HepG2 (cell line): ENCODE data around the gene THADA. TPM values are rescaled to one million over a fixed set of nuclear protein-coding genes. Genes with fewer than 3 reads are reported as not detected.

Source experiments
- BRD4 ChIP-seq: sonication (generic); formaldehyde crosslinking; IDR thresholded peaks from 2 replicates; pipeline ENCODE4 v1.4.0; 2020; ENCODE audit warnings: missing genetic modification reagents
- CBX5 ChIP-seq: sonication (generic); formaldehyde crosslinking; IDR thresholded peaks from 2 replicates; pipeline ENCODE4 v1.4.0; 2020; ENCODE audit warnings: missing genetic modification reagents, borderline replicate concordance
- FOXM1 ChIP-seq: sonication (generic); formaldehyde crosslinking; IDR thresholded peaks from 2 replicates; pipeline ENCODE4 v1.5.0; 2020; ENCODE audit warnings: missing genetic modification reagents
- HNF4G ChIP-seq, 2 experiments: sonication (generic) in 1 of 2; formaldehyde crosslinking in 1 of 2; IDR thresholded peaks; 2 replicates each; pipeline versions ENCODE4 v1.4.0 to v1.6.1; 2011 to 2020; ENCODE audit warnings: borderline replicate concordance in 2 of 2, low read depth in 2 of 2, mild to moderate bottlenecking in 2 of 2, low read length in 1 of 2, missing genetic modification reagents in 1 of 2, moderate library complexity in 1 of 2
- IKZF1 ChIP-seq: fragments of 450-650 bp; IDR thresholded peaks from 2 replicates; pipeline ENCODE4 v1.7.1; 2016
- KMT2A ChIP-seq: sonication (generic); formaldehyde crosslinking; IDR thresholded peaks from 2 replicates; pipeline ENCODE4 v1.4.0; 2020; ENCODE audit warnings: missing genetic modification reagents
- NR1H2 ChIP-seq: sonication (generic); formaldehyde crosslinking; IDR thresholded peaks from 2 replicates; pipeline ENCODE4 v1.8.1; 2022; ENCODE audit warnings: low read depth, missing genetic modification reagents, borderline replicate concordance
- NR2F2 ChIP-seq: IDR thresholded peaks from 2 replicates; pipeline ENCODE4 v1.6.1; 2012; ENCODE audit warnings: low read depth, inconsistent platforms, borderline replicate concordance
- PREB ChIP-seq: sonication (generic); formaldehyde crosslinking; IDR thresholded peaks from 2 replicates; pipeline ENCODE4 v1.4.0; 2020; ENCODE audit warnings: missing genetic modification reagents
- SOX5 ChIP-seq: IDR thresholded peaks from 2 replicates; pipeline ENCODE4 v1.6.1; 2016; ENCODE audit warnings: borderline replicate concordance
- SRSF9 ChIP-seq: fragments of 200-400 bp; formaldehyde crosslinking; IDR thresholded peaks from 2 replicates; pipeline ENCODE4 v1.6.1; 2018; ENCODE audit warnings: borderline replicate concordance, mild to moderate bottlenecking, low read depth, low read length; ENCODE audit not compliant: insufficient read depth, poor library complexity, severe bottlenecking
- TEAD2 ChIP-seq: sonication (generic); formaldehyde crosslinking; IDR thresholded peaks from 2 replicates; pipeline ENCODE4 v1.9.0; 2021; ENCODE audit warnings: missing genetic modification reagents
- ZBTB46 ChIP-seq: sonication (generic); formaldehyde crosslinking; IDR thresholded peaks from 2 replicates; pipeline ENCODE4 v1.4.0; 2020; ENCODE audit warnings: mild to moderate bottlenecking, missing genetic modification reagents, borderline replicate concordance
- ZFP90 ChIP-seq: sonication (generic); formaldehyde crosslinking; IDR thresholded peaks from 2 replicates; pipeline ENCODE4 v1.8.0; 2022; ENCODE audit warnings: missing genetic modification reagents, mild to moderate bottlenecking, inconsistent platforms, borderline replicate concordance
- ZNF224 ChIP-seq: sonication (generic); formaldehyde crosslinking; IDR thresholded peaks from 2 replicates; pipeline ENCODE4 v1.5.0; 2020; ENCODE audit warnings: mild to moderate bottlenecking, missing genetic modification reagents
- ZNF281 ChIP-seq: sonication (generic); formaldehyde crosslinking; IDR thresholded peaks from 2 replicates; pipeline ENCODE4 v1.4.0; 2020; ENCODE audit warnings: missing genetic modification reagents, borderline replicate concordance
- ZNF331 ChIP-seq: sonication (generic); formaldehyde crosslinking; IDR thresholded peaks from 2 replicates; pipeline ENCODE4 v1.4.0; 2020; ENCODE audit warnings: missing genetic modification reagents
- ZNF34 ChIP-seq: sonication (generic); formaldehyde crosslinking; IDR thresholded peaks from 2 replicates; pipeline ENCODE4 v1.4.0; 2020; ENCODE audit warnings: mild to moderate bottlenecking, missing genetic modification reagents, borderline replicate concordance
- ZNF546 ChIP-seq: sonication (generic); formaldehyde crosslinking; conservative IDR thresholded peaks from 2 replicates; pipeline ENCODE4 v1.8.1; 2023; ENCODE audit warnings: mild to moderate bottlenecking, missing genetic modification reagents
- ZNF570 ChIP-seq: sonication (generic); formaldehyde crosslinking; IDR thresholded peaks from 2 replicates; pipeline ENCODE4 v1.4.0; 2020; ENCODE audit warnings: mild to moderate bottlenecking, missing genetic modification reagents, borderline replicate concordance
- ZNF788 ChIP-seq: sonication (generic); formaldehyde crosslinking; IDR thresholded peaks from 2 replicates; pipeline ENCODE4 v1.5.0; 2020; ENCODE audit warnings: mild to moderate bottlenecking, missing genetic modification reagents, borderline replicate concordance
- polyA plus RNA-seq, 8 experiments: library from polyadenylated mRNA; depleted of rRNA in 3 of 8; stranded (reverse) in 7 of 8; unstranded in 1 of 8; fragments of >200 nt; fragmentation: Illumina TruSeq in 4 of 8; extraction: Trizol in 4 of 8; gene quantifications; 2 replicates each; pipeline versions ENCODE4 v1.2.1 to v1.2.3, GENCODE V29; 2011 to 2016; ENCODE audit warnings: low read depth in 4 of 8, missing spikeins in 1 of 8, mixed read lengths in 1 of 8; ENCODE audit not compliant: insufficient read depth in 1 of 8
- total RNA-seq, 5 experiments: library from RNA; depleted of rRNA; stranded (reverse); fragments of >200 nt; fragmentation: Illumina TruSeq; extraction: Trizol; gene quantifications; 2 replicates each; pipeline ENCODE4 v1.2.3, GENCODE V29; 2016; ENCODE audit warnings: low read depth in 1 of 5
- TF ChIP-seq, protein P1 (sequence below): sonication (generic); formaldehyde crosslinking; IDR thresholded peaks from 2 replicates; pipeline ENCODE4 v1.4.0; 2020; ENCODE audit warnings: missing genetic modification reagents

The THADA gene
- total and polyA plus RNA-seq, 2 of the 13 experiments (the other 11 are each of a cell fraction or from before 2014, with no cell fraction given) = 12.7 to 21.7 TPM

DNA sequence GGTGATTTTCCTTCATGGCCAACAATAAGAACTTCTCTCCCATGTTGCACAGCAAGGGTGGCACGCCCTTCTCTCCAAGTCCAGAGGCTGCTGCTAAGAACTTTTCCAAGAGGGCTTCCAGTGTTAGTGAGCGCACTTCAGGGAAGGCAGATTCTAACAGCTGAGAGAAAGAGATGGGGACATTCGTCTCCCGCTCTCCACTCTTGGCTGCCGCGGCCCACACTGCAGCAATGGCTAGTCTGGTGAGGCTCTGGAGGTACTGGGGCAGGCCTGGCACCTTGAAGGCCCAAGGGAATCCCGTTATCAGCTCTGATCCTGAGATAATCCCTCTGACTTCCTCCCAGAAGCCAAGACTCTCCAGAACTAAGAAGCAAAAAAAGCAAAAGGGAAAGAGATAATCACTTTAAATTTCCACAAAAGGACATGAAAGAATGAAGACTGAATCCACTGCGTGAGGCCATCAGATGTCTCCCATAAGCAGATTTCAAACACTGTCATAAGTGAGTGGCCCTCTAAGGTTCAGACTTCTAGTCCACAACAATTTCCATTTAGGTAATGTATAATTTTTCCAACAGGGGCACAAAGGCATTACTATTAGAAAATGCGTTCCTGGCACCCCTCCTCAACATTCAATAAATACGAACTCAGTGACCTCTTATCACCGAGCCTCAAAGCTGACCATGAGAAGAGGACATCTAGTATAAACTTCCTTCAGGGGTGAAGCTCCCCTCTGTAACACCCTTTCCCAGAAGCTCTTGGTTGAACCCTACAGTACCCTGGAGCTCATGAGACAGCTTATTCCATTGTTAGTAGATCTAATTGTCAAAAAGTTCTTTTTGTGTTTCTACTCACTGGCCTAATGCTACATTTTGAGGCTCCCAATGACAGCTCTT, 302.7 kb downstream of the THADA start (continued):
- TF ChIP-seq SOX5 (CRISPR knock-in tag) (no peak), ZNF788 (CRISPR knock-in tag) (peak; percentile 51; the same call in 1 of the 2 replicates), NR2F2 (no peak), TEAD2 (CRISPR knock-in tag) (no peak), ZFP90 (no peak), ZNF546 (CRISPR knock-in tag) (no peak), ZNF224 (CRISPR knock-in tag) (no peak), ZNF34 (0 out of 2 replicates have a peak, but pooled peaks have one; percentile 5), NR1H2 (CRISPR knock-in tag) (no peak), SRSF9 (no peak), HNF4G (IDR thresholded peaks at IDR 0.05; ENCODE audit: borderline replicate concordance, low read depth, low read length) (no peak), HNF4G (CRISPR knock-in tag; IDR thresholded peaks at IDR 0.05; ENCODE audit: borderline replicate concordance, low read depth) (no peak), CBX5 (0 out of 2 replicates have a peak, but pooled peaks have one; percentile 32), ZNF331 (CRISPR knock-in tag) (no peak), ZBTB46 (CRISPR knock-in tag) (no peak), PREB (CRISPR knock-in tag) (no peak), ZNF281 (CRISPR knock-in tag) (no peak), KMT2A (CRISPR knock-in tag) (no peak; the same call in 1 of the 2 replicates), BRD4 (CRISPR knock-in tag) (0 out of 2 replicates have a peak, but pooled peaks have one; percentile 49), FOXM1 (no peak), ZNF570 (CRISPR knock-in tag) (no peak), IKZF1 (no peak)
- TF ChIP-seq, protein P1, sequence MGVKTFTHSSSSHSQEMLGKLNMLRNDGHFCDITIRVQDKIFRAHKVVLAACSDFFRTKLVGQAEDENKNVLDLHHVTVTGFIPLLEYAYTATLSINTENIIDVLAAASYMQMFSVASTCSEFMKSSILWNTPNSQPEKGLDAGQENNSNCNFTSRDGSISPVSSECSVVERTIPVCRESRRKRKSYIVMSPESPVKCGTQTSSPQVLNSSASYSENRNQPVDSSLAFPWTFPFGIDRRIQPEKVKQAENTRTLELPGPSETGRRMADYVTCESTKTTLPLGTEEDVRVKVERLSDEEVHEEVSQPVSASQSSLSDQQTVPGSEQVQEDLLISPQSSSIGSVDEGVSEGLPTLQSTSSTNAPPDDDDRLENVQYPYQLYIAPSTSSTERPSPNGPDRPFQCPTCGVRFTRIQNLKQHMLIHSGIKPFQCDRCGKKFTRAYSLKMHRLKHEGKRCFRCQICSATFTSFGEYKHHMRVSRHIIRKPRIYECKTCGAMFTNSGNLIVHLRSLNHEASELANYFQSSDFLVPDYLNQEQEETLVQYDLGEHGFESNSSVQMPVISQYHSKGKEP = no peak
